Pancreas (tissue), 10 donors: ENCODE data around the gene PKIG. TPM values are rescaled to one million over a fixed set of nuclear protein-coding genes. Genes with fewer than 3 reads are reported as not detected.
A peak's percentile ranks its signal among the peaks of the same experiment; 100 is the strongest.

ENCODE experiments used
- ATAC-seq, 4 donors: fragments of 200-7000 bp; cut with Tn5 transposase; one replicate each; pipeline versions ENCODE4 v1.8.0 to v1.9.1; 2020; ENCODE audit warnings: mild to moderate bottlenecking in 4 of 4, moderate library complexity in 4 of 4
- DNase-seq, 6 donors: peaks; one replicate each; pipeline ENCODE4 v3.0.0-alpha.2; 2020
- FAIRE-seq: peaks from 2 replicates; lab custom pipeline; 2012; peaks lifted over from hg19 to GRCh38; lab: Jason Lieb, UNC
- H3K27ac ChIP-seq, 4 donors: fragments of 200-600 bp; sonication (generic); 1 replicate in 3 of 4; 2 replicates in 1 of 4; pipeline versions ENCODE4 v1.5.0 to v1.8.0; 2020
- H3K27me3 ChIP-seq, 4 donors: fragments of 200-600 bp; one replicate each; pipeline ENCODE4 v1.8.0; 2021
- H3K36me3 ChIP-seq, 3 donors: fragments of 200-600 bp; sonication (generic) in 1 of 3; one replicate each; pipeline versions ENCODE4 v1.5.0 to v1.8.0; 2020 to 2021
- H3K4me1 ChIP-seq, 3 donors: fragments of 200-600 bp; one replicate each; pipeline ENCODE4 v1.8.0; 2021
- H3K4me3 ChIP-seq, 4 donors: fragments of 200-600 bp; sonication (generic) in 2 of 4; one replicate each; pipeline versions ENCODE4 v1.5.0 to v1.8.0; 2020 to 2021
- H3K9me3 ChIP-seq, 4 donors: fragments of 200-600 bp; one replicate each; pipeline ENCODE4 v1.8.0; 2021
- CTCF ChIP-seq, 4 donors: fragments of 200-600 bp; sonication (generic) in 3 of 4; IDR thresholded peaks; one replicate each; pipeline versions ENCODE4 v1.5.0 to v1.8.0; 2021; ENCODE audit warnings: antibody characterized with exemption in 4 of 4
- WGBS, 2 donors: extraction: QIAGEN DNeasy Blood & Tissue Kit; methylation state at CpG; one replicate each; pipeline ENCODE4 v1.1.7; 2013; 5-methylcytosine and 5-hydroxymethylcytosine counted together
- intact Hi-C, 3 donors: fragments of 100-400 bp; cut with DNase I; formaldehyde crosslinking; loops; one replicate each; pipeline versions ENCODE4 v1.11.1 to v1.14.2; 2022
- polyA plus RNA-seq, 2 donors: library from polyadenylated mRNA; stranded (reverse); fragments of 200-250 nt; gene quantifications; one replicate each; pipeline ENCODE4 v1.2.3, GENCODE V29; 2013
- total RNA-seq, 6 donors: library from RNA; stranded (reverse); fragmentation: NEBNext Ultra II Directional in 4 of 6; extraction: Animal tissue kit (Norgen Biotek cat#: 25700) in 4 of 6; gene quantifications; one replicate each; pipeline versions ENCODE4 v1.2.1 to v1.2.4, GENCODE V29; 2021 to 2023
- donor health status: healthy with polysubstance abuse.
- donor health status: DM: no; HTN: no; CAD: no; lungs with moderate emphysema.
- donor health status: DM: no; HTN: no; CAD: no.
- donor health status: control.
- donor health status: control.
- donor health status: Bipolar disorder and iron deficiency.
- donor health status: DM: yes; HTN: yes; CAD: no.
- donor health status: DM: no; HTN: no; CAD: no.
- donor health status: DM: no; HTN: no; CAD: no.
- donor health status: DM: yes; HTN: yes; CAD: no.

The PKIG gene
- total and polyA plus RNA-seq, 8 donors: 10.6 to 40.2 (median 13.1) TPM

GRCh38 chr20:44547419-44547818 is 35.0 kb upstream of the PKIG start:
- DNase-seq (no peak), ATAC-seq (no peak), FAIRE-seq (no peak)
- no peak for TF ChIP-seq CTCF (IDR thresholded peaks at IDR 0.05)
- no peak overlapping the region for H3K27ac ChIP-seq
- no peak overlapping the region for H3K4me3 ChIP-seq
- H3K36me3 ChIP-seq: no peaks in the 10 kb centered on the region
- peaks cover 0 to 6% (median 5%) of the 10 kb centered on the region in 3 donors for H3K4me1 ChIP-seq
- WGBS, 2 donors: 96 to 100% methylated on average over 8 of the region's 8 CpGs
- no peaks in the 10 kb centered on the region for H3K27me3 ChIP-seq
- intact Hi-C loops: no loop called here
- no peaks in the 10 kb centered on the region for H3K9me3 ChIP-seq

GRCh38 chr20:44549123-44549522 is 33.3 kb upstream of the PKIG start:
- TF ChIP-seq CTCF (IDR thresholded peaks at IDR 0.05): no peak
- Histone ChIP-seq H3K27me3 (no peaks in the 10 kb centered on the region), H3K36me3 (no peaks in the 10 kb centered on the region), H3K9me3 (no peaks in the 10 kb centered on the region), H3K4me3 (no peak overlapping the region), H3K27ac (no peak overlapping the region), H3K4me1 (peaks cover 0 to 6% (median 5%) of the 10 kb centered on the region in 3 donors)
- ATAC-seq (no peak), FAIRE-seq (no peak), DNase-seq (no peak)
- intact Hi-C loops: no loop called here
- WGBS, 2 donors: 42 to 43% methylated on average over 4 of the region's 4 CpGs

GRCh38 chr20:44552050-44552449 is 30.3 kb upstream of the PKIG start:
- Histone ChIP-seq H3K36me3 (no peaks in the 10 kb centered on the region), H3K4me3 (no peak overlapping the region), H3K9me3 (no peaks in the 10 kb centered on the region), H3K4me1 (peaks cover 0 to 6% (median 5%) of the 10 kb centered on the region in 3 donors), H3K27ac (no peak overlapping the region), H3K27me3 (no peaks in the 10 kb centered on the region)
- no peak for ATAC-seq
- intact Hi-C loops: no loop called here
- DNase-seq: no peak
- FAIRE-seq: no peak
- 63 to 67% methylated on average over 4 of the region's 4 CpGs for WGBS, 2 donors
- TF ChIP-seq CTCF (IDR thresholded peaks at IDR 0.05): no peak

GRCh38 chr20:44552568-44552949 is 29.8 kb upstream of the PKIG start:
- Histone ChIP-seq H3K36me3 (no peaks in the 10 kb centered on the region), H3K4me1 (peaks cover 0 to 6% (median 5%) of the 10 kb centered on the region in 3 donors), H3K9me3 (no peaks in the 10 kb centered on the region), H3K4me3 (no peak overlapping the region), H3K27ac (no peak overlapping the region), H3K27me3 (no peaks in the 10 kb centered on the region)
- DNase-seq (no peak), ATAC-seq (no peak), FAIRE-seq (no peak)
- TF ChIP-seq CTCF (IDR thresholded peaks at IDR 0.05): no peak
- WGBS, 2 donors: 75 to 84% methylated on average over 3 of the region's 3 CpGs
- intact Hi-C loops: no loop called here

GRCh38 chr20:44552950-44553908 is 29.1 kb upstream of the PKIG start:
- no peaks in the 10 kb centered on the region for H3K36me3 ChIP-seq
- H3K9me3 ChIP-seq: no peaks in the 10 kb centered on the region
- peaks cover 0 to 3% (median under 1%) of the 10 kb centered on the region in 3 donors for H3K4me1 ChIP-seq
- 69 to 75% methylated on average over 6 of the region's 6 CpGs for WGBS, 2 donors
- no peak for DNase-seq
- TF ChIP-seq CTCF (IDR thresholded peaks at IDR 0.05): no peak
- H3K27me3 ChIP-seq: no peaks in the 10 kb centered on the region
- H3K27ac ChIP-seq: peak overlapping the region in 2 of 4 donors; percentile 10 to 13
- FAIRE-seq: no peak
- peak in 2 of 4 donors; percentile 40 to 53 for ATAC-seq
- intact Hi-C loops: no loop called here
- no peak overlapping the region for H3K4me3 ChIP-seq
